Neural crest cell (in vitro differentiated cells): ENCODE data around the gene PDE11A. TPM values are rescaled to one million over a fixed set of nuclear protein-coding genes. Genes with fewer than 3 reads are reported as not detected.
"Not testable (repeated sequence)": the region's sequence is repeated elsewhere in the genome, so short reads cannot be mapped to it uniquely, and the experiment has no call there.

Experiments
- DNase-seq: peaks from one replicate; pipeline ENCODE4 v3.0.0; 2021; ENCODE audit warnings: low read depth, mixed read lengths, low spot score
- H3K27ac Mint-ChIP-seq: one replicate; pipeline ENCODE4 v1.8.0; 2021; ENCODE audit warnings: mild to moderate bottlenecking, mixed read lengths; ENCODE audit not compliant: unreplicated experiment
- H3K27me3 Mint-ChIP-seq: 2 replicates; pipeline ENCODE4 v1.8.0; 2021; ENCODE audit warnings: low read depth, mild to moderate bottlenecking, mixed read lengths
- H3K36me3 Mint-ChIP-seq: 2 replicates; pipeline ENCODE4 v1.8.0; 2021; ENCODE audit warnings: low read depth, mild to moderate bottlenecking, mixed read lengths
- H3K4me1 Mint-ChIP-seq: 2 replicates; pipeline ENCODE4 v1.8.0; 2021; ENCODE audit warnings: mixed read lengths
- H3K4me3 Mint-ChIP-seq: one replicate; pipeline ENCODE4 v1.8.0; 2021; ENCODE audit warnings: mild to moderate bottlenecking, mixed read lengths
- H3K9me3 Mint-ChIP-seq: 2 replicates; pipeline ENCODE4 v1.8.0; 2021; ENCODE audit warnings: mixed read lengths
- CTCF ChIP-seq: fragments of 200-600 bp; sonication (generic); conservative IDR thresholded peaks from 2 replicates; pipeline ENCODE4 v1.5.0; 2021; ENCODE audit warnings: antibody characterized with exemption, mild to moderate bottlenecking
- total RNA-seq: library from RNA; stranded (reverse); gene quantifications from 2 replicates; pipeline ENCODE4 v1.2.1, GENCODE V29; 2021

PDE11A gene
- total RNA-seq, 1 donor from 2014 or later: 0.28 TPM

GRCh38 chr2:178084273-178084672 is 11.7 kb upstream of the PDE11A start:
- Mint-ChIP-seq H3K4me3 (no peak overlapping the region), H3K9me3 (no peaks in the 10 kb centered on the region), H3K27me3 (no peaks in the 10 kb centered on the region), H3K36me3 (peaks cover 3% of the 10 kb centered on the region), H3K27ac (no peak overlapping the region), H3K4me1 (peaks cover 6% of the 10 kb centered on the region)
- no peak for DNase-seq
- TF ChIP-seq CTCF: no peak

- Mint-ChIP-seq H3K27me3 (peaks cover 4% of the 10 kb centered on the region), H3K9me3 (peaks cover 2% of the 10 kb centered on the region)
Measured at GRCh38 chr2:178082408-178083045, 9.9 kb upstream of the PDE11A start.

GRCh38 chr2:178079279-178079678 is 6.7 kb upstream of the PDE11A start:
- not testable (repeated sequence) for H3K36me3 Mint-ChIP-seq, H3K9me3 Mint-ChIP-seq, DNase-seq, H3K27ac Mint-ChIP-seq, H3K4me1 Mint-ChIP-seq, H3K4me3 Mint-ChIP-seq
- peaks cover 19% of the 10 kb centered on the region for H3K27me3 Mint-ChIP-seq

More at GRCh38 chr2:178082408-178083045, 9.9 kb upstream of the PDE11A start:
- no peak for DNase-seq
- peaks cover 6% of the 10 kb centered on the region for H3K4me1 Mint-ChIP-seq
- H3K27ac Mint-ChIP-seq: no peak overlapping the region
- H3K36me3 Mint-ChIP-seq: peaks cover 3% of the 10 kb centered on the region
- no peak for TF ChIP-seq CTCF
- H3K4me3 Mint-ChIP-seq: no peak overlapping the region

GRCh38 chr2:178076130-178076529 is 3.6 kb upstream of the PDE11A start:
- H3K36me3 Mint-ChIP-seq: peaks cover 3% of the 10 kb centered on the region
- peaks cover 51% of the 10 kb centered on the region for H3K27me3 Mint-ChIP-seq
- no peak for DNase-seq
- H3K27ac Mint-ChIP-seq: no peak overlapping the region
- H3K4me1 Mint-ChIP-seq: peaks cover 13% of the 10 kb centered on the region
- TF ChIP-seq CTCF: no peak
- peaks cover 2% of the 10 kb centered on the region for H3K9me3 Mint-ChIP-seq
- no peak overlapping the region for H3K4me3 Mint-ChIP-seq

- no peak overlapping the region for H3K27ac Mint-ChIP-seq
- no peak overlapping the region for H3K4me3 Mint-ChIP-seq
- H3K9me3 Mint-ChIP-seq: peaks cover 2% of the 10 kb centered on the region
- peaks cover 13% of the 10 kb centered on the region for H3K4me1 Mint-ChIP-seq
- H3K27me3 Mint-ChIP-seq: peaks cover 62% of the 10 kb centered on the region
- no peak for DNase-seq
- peaks cover under 1% of the 10 kb centered on the region for H3K36me3 Mint-ChIP-seq
- no peak for TF ChIP-seq CTCF
Measured at GRCh38 chr2:178075006-178075326, 2.4 kb upstream of the PDE11A start.

- TF ChIP-seq CTCF: no peak
- no peak for DNase-seq
- H3K27ac Mint-ChIP-seq: no peak overlapping the region
- H3K9me3 Mint-ChIP-seq: peaks cover 2% of the 10 kb centered on the region
- H3K4me1 Mint-ChIP-seq: peaks cover 13% of the 10 kb centered on the region
- H3K27me3 Mint-ChIP-seq: peaks cover 67% of the 10 kb centered on the region
- H3K4me3 Mint-ChIP-seq: no peak overlapping the region
- no peaks in the 10 kb centered on the region for H3K36me3 Mint-ChIP-seq
Measured at GRCh38 chr2:178074123-178075005, 1.8 kb upstream of the PDE11A start.
